HepG2 (cell line): ENCODE data around the gene BIN1. TPM values are rescaled to one million over a fixed set of nuclear protein-coding genes. Genes with fewer than 3 reads are reported as not detected.

Source experiments
- ATAC-seq: fragments of 200-7000 bp; cut with Tn5 transposase; 3 replicates; pipeline ENCODE4 v1.9.1; 2020; ENCODE audit warnings: mild to moderate bottlenecking, moderate library complexity
- BruUV-seq: library from RNA; stranded (reverse); fragments of 400-500 nt; replicated peaks from 2 replicates; lab custom pipeline; 2021; lab: Mats Ljungman, UMichigan
- CTCF ChIA-PET: fragments of 300-600 bp; formaldehyde crosslinking; extraction: SDS; loops from one replicate; lab custom pipeline; 2021; ENCODE audit warnings: low total read pairs, inconsistent platforms, low intra/inter-chr PET ratio; lab: Yijun Ruan, JAX
- POLR2A ChIA-PET: fragments of 350-600 bp; sonication (Branson Sonifier 250); formaldehyde crosslinking; loops from one replicate; lab custom pipeline; 2020; ENCODE audit warnings: antibody characterized with exemption, inconsistent platforms; lab: Yijun Ruan, JAX
- DNase-seq: peaks from one replicate; pipeline ENCODE4 v3.0.0-alpha.2; 2015; ENCODE audit warnings: low spot score
- FAIRE-seq: peaks from 3 replicates; lab custom pipeline; 2011; peaks lifted over from hg19 to GRCh38; lab: Jason Lieb, UNC
- H2AFZ ChIP-seq: one replicate; pipeline ENCODE4 v1.6.1; 2011; ENCODE audit warnings: low read length, inconsistent platforms
- H3K27ac ChIP-seq: fragments of 300-600 bp; 3 replicates; pipeline ENCODE4 v1.8.0; 2011; ENCODE audit warnings: mixed run types, mild to moderate bottlenecking, mixed read lengths, low read length, inconsistent platforms; ENCODE audit not compliant: insufficient read depth; ENCODE audit errors: extremely low read length
- H3K27me3 ChIP-seq, 2 experiments: fragments of 200-600 bp in 1 of 2; 2 replicates in 1 of 2; 3 replicates in 1 of 2; pipeline versions ENCODE4 v1.6.0 to v1.8.0; 2011; ENCODE audit warnings: low read length in 2 of 2, mild to moderate bottlenecking in 2 of 2, moderate library complexity in 2 of 2, inconsistent platforms in 1 of 2; ENCODE audit not compliant: insufficient read depth in 2 of 2, control insufficient read depth in 1 of 2
- H3K36me3 ChIP-seq, 2 experiments: fragments of 200-600 bp in 1 of 2; replicated peaks in 1 of 2; 2 replicates in 1 of 2; 3 replicates in 1 of 2; pipeline versions ENCODE4 v1.5.1 to v1.8.0; 2011; ENCODE audit warnings: low read length in 2 of 2, inconsistent platforms in 1 of 2; ENCODE audit not compliant: insufficient read depth in 2 of 2, control insufficient read depth in 1 of 2
- H3K4me1 ChIP-seq: 2 replicates; pipeline ENCODE4 v1.5.1; 2012; ENCODE audit warnings: low read length, inconsistent platforms; ENCODE audit not compliant: insufficient read depth
- H3K4me2 ChIP-seq: 2 replicates; pipeline ENCODE4 v1.6.0; 2011; ENCODE audit warnings: low read depth, low read length, inconsistent platforms
- H3K4me3 ChIP-seq, 3 experiments: fragments of 200-600 bp in 1 of 3; sonication (generic), shearing (Covaris generic) in 1 of 3; replicated peaks in 1 of 3; 2 replicates each; pipeline ENCODE4 v1.5.1; 2011 to 2016; ENCODE audit warnings: low read length in 3 of 3, inconsistent platforms in 2 of 3, low read depth in 2 of 3, mild to moderate bottlenecking in 2 of 3, control low read depth in 1 of 3, mixed read lengths in 1 of 3; ENCODE audit not compliant: insufficient read depth in 1 of 3
- H3K79me2 ChIP-seq: one replicate; pipeline ENCODE4 v1.6.1; 2011; ENCODE audit warnings: low read length, inconsistent platforms; ENCODE audit not compliant: insufficient read depth
- H3K9ac ChIP-seq: 2 replicates; pipeline ENCODE4 v1.6.0; 2011; ENCODE audit warnings: mild to moderate bottlenecking, low read depth, low read length, inconsistent platforms; ENCODE audit not compliant: insufficient read depth
- H3K9me3 ChIP-seq: 2 replicates; pipeline ENCODE4 v1.5.1; 2012; ENCODE audit warnings: mild to moderate bottlenecking, low read length
- H4K20me1 ChIP-seq: 2 replicates; pipeline ENCODE4 v1.6.0; 2011; ENCODE audit warnings: inconsistent platforms, mild to moderate bottlenecking, low read length, moderate library complexity; ENCODE audit not compliant: insufficient read depth
- CBX5 ChIP-seq: sonication (generic); formaldehyde crosslinking; IDR thresholded peaks from 2 replicates; pipeline ENCODE4 v1.4.0; 2020; ENCODE audit warnings: missing genetic modification reagents, borderline replicate concordance
- MED1 ChIP-seq: sonication (generic); formaldehyde crosslinking; IDR thresholded peaks from 2 replicates; pipeline ENCODE4 v1.4.0; 2020; ENCODE audit warnings: missing genetic modification reagents
- ZHX2 ChIP-seq, 2 experiments: sonication (generic) in 1 of 2; formaldehyde crosslinking in 1 of 2; IDR thresholded peaks; 2 replicates each; pipeline versions ENCODE4 v1.6.1 to v1.9.0; 2014 to 2022; ENCODE audit warnings: antibody characterized with exemption in 1 of 2, borderline replicate concordance in 1 of 2, inconsistent platforms in 1 of 2, low read depth in 1 of 2, missing genetic modification reagents in 1 of 2
- WGBS: methylation state at CpG from one replicate; pipeline ENCODE4 v1.1.6; 2017; ENCODE audit warnings: low lambda C conversion rate; 5-methylcytosine and 5-hydroxymethylcytosine counted together
- in situ Hi-C: cut with HindIII; loops from 2 replicates; pipeline ENCODE4 v1.10.0; 2017; ENCODE audit warnings: low pct_unique_long_range_greater_than_20kb; ENCODE audit not compliant: extremely low pct_ligation_motif_present
- intact Hi-C: fragments of 100-400 bp; cut with micrococcal nuclease; formaldehyde crosslinking; loops from one replicate; pipeline ENCODE4 v1.10.0; 2022; ENCODE audit not compliant: unreplicated experiment
- polyA plus RNA-seq, 8 experiments: library from polyadenylated mRNA; depleted of rRNA in 3 of 8; stranded (reverse) in 7 of 8; unstranded in 1 of 8; fragments of >200 nt; fragmentation: Illumina TruSeq in 4 of 8; extraction: Trizol in 4 of 8; gene quantifications; 2 replicates each; pipeline versions ENCODE4 v1.2.1 to v1.2.3, GENCODE V29; 2011 to 2016; ENCODE audit warnings: low read depth in 4 of 8, missing spikeins in 1 of 8, mixed read lengths in 1 of 8; ENCODE audit not compliant: insufficient read depth in 1 of 8
- total RNA-seq, 5 experiments: library from RNA; depleted of rRNA; stranded (reverse); fragments of >200 nt; fragmentation: Illumina TruSeq; extraction: Trizol; gene quantifications; 2 replicates each; pipeline ENCODE4 v1.2.3, GENCODE V29; 2016; ENCODE audit warnings: low read depth in 1 of 5

The BIN1 gene
- total and polyA plus RNA-seq, 2 of the 13 experiments (the other 11 are each of a cell fraction or from before 2014, with no cell fraction given), result 0.93 to 1.2 TPM

GRCh38 chr2:127012215-127012614 is 94.7 kb downstream of the BIN1 start (continued):
- TF ChIP-seq ZHX2 (IDR thresholded peaks at IDR 0.05; ENCODE audit: low read depth) (no peak), ZHX2 (CRISPR knock-in tag; IDR thresholded peaks at IDR 0.05; ENCODE audit: borderline replicate concordance) (no peak)

- Histone ChIP-seq H3K4me3 (no peak overlapping the region), H3K27me3 (peaks cover 0 to 9% of the 10 kb centered on the region in 2 experiments; a peak in 1 of 5 replicates), H3K4me1 (peaks cover 27% of the 10 kb centered on the region), H2AFZ (no peak overlapping the region), H3K9ac (no peak overlapping the region), H3K27ac (no peak overlapping the region), H3K79me2 (no peaks in the 10 kb centered on the region), H3K9me3 (no peaks in the 10 kb centered on the region), H3K36me3 (no peaks in the 10 kb centered on the region), H3K4me2 (no peak overlapping the region), H4K20me1 (no peaks in the 10 kb centered on the region)
- DNase-seq (no peak), FAIRE-seq (no peak), ATAC-seq (no peak)
- no TSS peak for BruUV-seq
- CTCF ChIA-PET, result no interaction called here
- 78% methylated on average over 8 of the region's 8 CpGs for WGBS
- intact Hi-C loops (no loop called here), in situ Hi-C loops (no loop called here)
- POLR2A ChIA-PET, result no interaction called here
- TF ChIP-seq CBX5 (CRISPR knock-in tag), result no peak
- TF ChIP-seq MED1 (CRISPR knock-in tag), result no peak
These were observed 95.2 kb downstream of the BIN1 start for GRCh38 chr2:127011796-127012195.
